Right cardiac atrium (tissue), 5 donors: Measurements from ENCODE around the gene RBMX. TPM values are rescaled to one million over a fixed set of nuclear protein-coding genes. Genes with fewer than 3 reads are reported as not detected.
"Not testable (repeated sequence)": the region's sequence is repeated elsewhere in the genome, so short reads cannot be mapped to it uniquely, and the experiment has no call there.

Experiments
- ATAC-seq, 2 donors: fragments of 200-7000 bp; cut with Tn5 transposase; one replicate each; pipeline versions ENCODE4 v1.8.0 to v1.9.1; 2020; ENCODE audit warnings: moderate library complexity in 2 of 2, mild to moderate bottlenecking in 1 of 2
- DNase-seq, 3 donors: peaks; one replicate each; pipeline ENCODE4 v3.0.0-alpha.2; 2020
- H3K27ac ChIP-seq: one replicate; pipeline ENCODE4 v1.5.1; 2013; ENCODE audit warnings: mild to moderate bottlenecking, low read length, control low read depth, moderate library complexity
- H3K27me3 ChIP-seq: one replicate; pipeline ENCODE4 v1.6.1; 2013; ENCODE audit not compliant: control insufficient read depth, insufficient read depth
- H3K4me1 ChIP-seq: one replicate; pipeline ENCODE4 v1.6.1; 2013; ENCODE audit warnings: low read length; ENCODE audit not compliant: control insufficient read depth, insufficient read depth
- H3K4me3 ChIP-seq: one replicate; pipeline ENCODE4 v1.5.1; 2013; ENCODE audit warnings: low read length, control low read depth
- H3K9me3 ChIP-seq: one replicate; pipeline ENCODE4 v1.6.1; 2013; ENCODE audit warnings: low read length; ENCODE audit not compliant: control insufficient read depth
- WGBS: extraction: QIAGEN DNeasy Blood & Tissue Kit; methylation state at CpG from one replicate; pipeline ENCODE4 v1.1.7; 2013; 5-methylcytosine and 5-hydroxymethylcytosine counted together
- intact Hi-C, 4 donors: fragments of 100-400 bp; cut with DNase I; formaldehyde crosslinking; loops; one replicate each; pipeline versions ENCODE4 v1.11.0 to v1.14.0; 2022 to 2023
- polyA plus RNA-seq: library from polyadenylated mRNA; stranded (reverse); fragments of 200-250 nt; gene quantifications from one replicate; pipeline ENCODE4 v1.2.3, GENCODE V29; 2013
- total RNA-seq, 4 donors: library from RNA; stranded (reverse); fragmentation: NEBNext Ultra II Directional; extraction: Animal tissue kit (Norgen Biotek cat#: 25700); gene quantifications; one replicate each; pipeline ENCODE4 v1.2.1, GENCODE V29; 2021
- donor health status: healthy with polysubstance abuse.
- donor health status: DM: no; HTN: yes; CAD: no.
- donor health status: DM: no; HTN: no; CAD: no.
- donor health status: DM: no; HTN: yes; CAD: no; lungs with severe emphysema.
- donor health status: DM: yes; HTN: yes; CAD: no.

The RBMX gene
- total and polyA plus RNA-seq, 5 donors, result 88.4 to 123 (median 93.9) TPM

- no peak overlapping the region for H3K4me3 ChIP-seq
- no peaks in the 10 kb centered on the region for H3K27me3 ChIP-seq
- H3K9me3 ChIP-seq, result no peaks in the 10 kb centered on the region
- ATAC-seq (no peak), DNase-seq (peak in 1 of 3 donors; percentile 46)
- no peak overlapping the region for H3K27ac ChIP-seq
- 79% methylated on average over 14 of the region's 14 CpGs for WGBS
- no peaks in the 10 kb centered on the region for H3K4me1 ChIP-seq
- intact Hi-C loops, result no loop called here
These were observed 26.5 kb upstream of the RBMX start for GRCh38 chrX:136906921-136907510.

- ATAC-seq, H3K4me1 ChIP-seq, H3K27ac ChIP-seq, DNase-seq, intact Hi-C loops, H3K4me3 ChIP-seq, H3K27me3 ChIP-seq, H3K9me3 ChIP-seq: not testable (repeated sequence)
- 96% methylated on average over 4 of the region's 4 CpGs for WGBS
These were observed 23.5 kb upstream of the RBMX start for GRCh38 chrX:136904067-136904466.

DNA sequence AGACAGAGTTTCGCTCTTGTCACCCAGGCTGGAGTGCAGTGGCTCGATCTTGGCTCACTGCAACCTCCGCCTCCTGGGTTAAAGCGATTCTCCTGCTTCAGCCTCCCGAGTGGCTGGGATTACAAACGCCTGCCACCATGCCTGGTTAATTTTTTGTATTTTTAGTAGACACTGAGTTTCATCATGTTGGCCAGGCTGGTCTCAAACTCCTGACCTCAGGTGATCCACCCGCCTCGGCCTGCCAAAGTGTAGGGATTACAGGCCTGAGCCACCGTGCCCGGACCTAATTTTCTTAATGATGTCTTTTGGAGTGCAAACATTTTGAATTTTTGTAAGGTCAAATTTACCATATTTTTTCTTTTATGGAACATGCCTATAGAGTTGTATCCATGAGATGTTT, 19.5 kb upstream of the RBMX start:
- H3K4me1 ChIP-seq, intact Hi-C loops, ATAC-seq, H3K9me3 ChIP-seq, DNase-seq, H3K27ac ChIP-seq, H3K27me3 ChIP-seq, H3K4me3 ChIP-seq: not testable (repeated sequence)
- WGBS, result 93% methylated on average over 10 of the region's 10 CpGs

DNA sequence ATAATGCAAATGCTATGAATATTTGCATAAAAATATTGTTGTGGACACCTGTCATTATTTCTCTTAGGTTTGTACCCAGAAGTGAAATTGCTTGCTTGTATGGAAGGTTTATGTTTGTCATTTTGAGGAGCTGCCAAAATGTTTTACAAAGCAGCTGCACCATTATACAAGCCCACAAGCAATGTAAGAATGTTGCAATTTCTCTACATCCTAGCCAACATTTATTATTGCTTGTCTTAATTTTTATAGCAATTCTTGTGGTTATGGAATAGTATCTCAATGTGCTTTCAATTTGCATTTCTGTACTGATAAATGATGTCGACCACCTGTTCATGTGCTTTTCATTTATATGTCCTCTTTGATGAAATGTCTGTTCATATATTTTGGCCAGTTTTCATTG, 18.7 kb upstream of the RBMX start:
- intact Hi-C loops, result no loop called here
- H3K4me1 ChIP-seq, result no peaks in the 10 kb centered on the region
- whole genome bisulfite sequencing, result 72% methylated on average over 1 of the region's 1 CpG
- ATAC-seq, result no peak
- H3K27me3 ChIP-seq, result no peaks in the 10 kb centered on the region
- DNase-seq, result no peak
- H3K9me3 ChIP-seq, result no peaks in the 10 kb centered on the region
- H3K27ac ChIP-seq, result no peak overlapping the region
- no peak overlapping the region for H3K4me3 ChIP-seq

DNA sequence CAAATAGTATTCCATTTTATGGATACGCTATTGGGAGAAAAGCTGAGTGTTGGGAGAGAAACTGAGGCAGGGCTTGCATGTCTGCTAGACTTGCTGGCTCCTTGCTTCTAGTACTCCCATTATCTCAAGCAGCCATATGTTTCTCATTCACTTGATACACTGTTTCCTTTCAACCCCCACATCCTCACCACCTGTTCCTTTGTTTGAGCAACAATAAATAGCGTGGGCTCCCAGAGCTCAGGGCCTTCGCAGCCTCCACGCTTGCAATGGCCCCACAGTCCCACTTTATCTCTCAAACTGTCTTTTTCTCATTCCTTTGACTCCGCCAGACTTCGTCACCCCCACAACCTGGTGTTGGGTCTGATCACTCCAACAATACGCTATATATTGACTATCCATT, 18.2 kb upstream of the RBMX start:
- DNase-seq, intact Hi-C loops, H3K9me3 ChIP-seq, ATAC-seq, H3K27me3 ChIP-seq, H3K4me1 ChIP-seq, H3K4me3 ChIP-seq, H3K27ac ChIP-seq: not testable (repeated sequence)
- 79% methylated on average over 7 of the region's 7 CpGs for WGBS

- WGBS, result 57% methylated on average over 7 of the region's 7 CpGs
- intact Hi-C loops, result no loop called here
- no peak for ATAC-seq
These were observed 15.8 kb upstream of the RBMX start for GRCh38 chrX:136896121-136896914.

DNA sequence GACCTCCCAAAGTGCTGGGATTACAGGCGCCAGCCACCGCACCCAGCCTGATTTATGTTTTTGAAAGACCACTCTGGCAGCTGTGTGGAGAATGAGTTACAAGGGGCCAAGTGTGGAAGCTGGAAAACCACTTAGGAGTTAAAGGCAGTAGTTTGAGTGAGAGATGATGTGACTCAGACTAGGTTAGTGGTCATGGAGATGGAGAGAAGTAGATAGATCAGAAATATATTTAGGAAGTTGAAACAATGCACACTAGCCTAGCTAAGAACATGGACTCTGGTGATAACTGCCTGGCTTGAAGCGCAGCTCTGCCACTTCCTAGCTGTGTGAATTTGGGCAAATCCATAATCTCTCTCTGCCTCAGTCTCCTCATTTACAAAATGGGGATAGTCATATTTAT, 11.9 kb upstream of the RBMX start:
- 95% methylated on average over 3 of the region's 3 CpGs for WGBS
- Histone ChIP-seq H3K9me3 (no peaks in the 10 kb centered on the region), H3K4me1 (no peaks in the 10 kb centered on the region), H3K27me3 (no peaks in the 10 kb centered on the region), H3K4me3 (no peak overlapping the region), H3K27ac (no peak overlapping the region)
- no peak for ATAC-seq
- DNase-seq, result no peak
- intact Hi-C loops, result no loop called here

More at GRCh38 chrX:136896121-136896914, 15.8 kb upstream of the RBMX start:
- Histone ChIP-seq H3K4me1 (no peaks in the 10 kb centered on the region), H3K27me3 (no peaks in the 10 kb centered on the region), H3K4me3 (no peak overlapping the region), H3K9me3 (no peaks in the 10 kb centered on the region), H3K27ac (no peak overlapping the region)
- DNase-seq, result no peak

- H3K27ac ChIP-seq, DNase-seq, H3K27me3 ChIP-seq, H3K4me1 ChIP-seq, intact Hi-C loops, H3K4me3 ChIP-seq, H3K9me3 ChIP-seq, ATAC-seq: not testable (repeated sequence)
- WGBS, result 91% methylated on average over 6 of the region's 6 CpGs
These were observed 10.1 kb upstream of the RBMX start for GRCh38 chrX:136890596-136890995.

GRCh38 chrX:136889269-136889668, 8.7 kb upstream of the RBMX start:
- Histone ChIP-seq H3K4me1 (no peaks in the 10 kb centered on the region), H3K4me3 (no peak overlapping the region), H3K27me3 (no peaks in the 10 kb centered on the region), H3K9me3 (no peaks in the 10 kb centered on the region), H3K27ac (no peak overlapping the region)
- 88% methylated on average over 7 of the region's 7 CpGs for WGBS
- no peak for ATAC-seq
- no peak for DNase-seq
- intact Hi-C loops, result no loop called here

DNA sequence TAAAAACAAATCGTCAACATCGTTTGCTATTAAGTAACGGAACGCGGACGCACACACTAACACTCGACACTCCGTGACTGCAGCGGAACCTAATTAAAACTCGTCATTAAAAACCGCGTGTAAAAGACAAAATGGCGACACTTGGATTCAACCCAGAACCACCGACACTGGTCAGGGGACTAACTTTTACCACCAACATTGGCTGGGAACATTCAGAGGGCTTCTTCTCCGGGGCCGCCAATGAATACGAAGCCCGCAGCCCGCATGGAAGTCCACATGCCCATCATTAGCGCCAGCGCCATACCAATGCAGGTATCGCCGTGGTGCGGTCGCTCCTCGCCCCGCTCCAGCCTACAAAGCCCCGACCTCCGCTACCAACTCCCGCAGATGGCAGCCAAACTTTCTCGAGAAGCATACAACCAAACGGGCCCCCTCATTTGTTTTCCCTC, 498 bp downstream of the RBMX start:
- peak overlapping the region; percentile 69 for H3K4me3 ChIP-seq
- peak overlapping the region; percentile 99 for H3K27ac ChIP-seq
- DNase-seq (peak; percentile 22 to 63 (median 53)), ATAC-seq (peak; percentile 39 to 65)
- intact Hi-C loops, result no loop called here
- H3K27me3 ChIP-seq, result no peaks in the 10 kb centered on the region
- WGBS, result under 1% methylated on average over 32 of the region's 32 CpGs
- no peaks in the 10 kb centered on the region for H3K9me3 ChIP-seq
- H3K4me1 ChIP-seq, result no peaks in the 10 kb centered on the region

DNA sequence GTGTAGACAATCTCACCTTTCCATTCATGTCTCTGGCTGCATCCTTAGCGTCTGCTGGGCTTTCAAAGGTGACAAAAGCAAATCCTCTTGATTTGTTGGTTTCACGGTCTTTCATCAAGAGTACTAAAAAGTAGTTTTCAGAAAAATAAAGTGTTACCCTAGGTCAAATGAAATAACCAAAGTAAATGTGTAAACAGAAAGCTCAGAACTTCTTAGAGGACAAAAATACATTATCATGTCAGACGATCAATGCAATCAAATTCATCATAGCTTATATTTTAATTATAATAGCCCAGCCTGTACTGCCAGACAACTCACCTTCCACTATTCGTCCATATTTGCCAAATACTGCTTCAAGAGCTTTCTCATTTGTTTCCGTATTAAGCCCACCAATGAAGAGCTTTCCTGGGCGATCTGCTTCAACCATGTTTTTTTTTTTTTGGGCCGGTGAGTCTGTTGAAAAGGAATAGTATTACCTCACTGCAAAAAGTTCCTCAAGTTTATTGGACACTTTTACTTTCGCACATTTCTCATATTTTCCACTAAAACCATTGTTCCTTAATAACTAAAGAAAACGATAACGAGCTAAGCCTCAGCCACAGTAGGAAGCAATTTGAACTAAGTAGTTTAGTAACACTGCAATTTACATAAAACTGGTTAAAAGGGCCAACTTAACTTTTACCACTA, 1.4 kb downstream of the RBMX start:
- DNase-seq (no peak), ATAC-seq (no peak)
- 6% methylated on average over 10 of the region's 10 CpGs for WGBS
- H3K4me3 ChIP-seq, result peak overlapping the region; percentile 69
- H3K27ac ChIP-seq, result no peak overlapping the region
- intact Hi-C loops, result no loop called here
- H3K9me3 ChIP-seq, result no peaks in the 10 kb centered on the region
- H3K27me3 ChIP-seq, result no peaks in the 10 kb centered on the region
- no peaks in the 10 kb centered on the region for H3K4me1 ChIP-seq
